WTC11 (cell line): ENCODE measurements around the gene PTPRK. TPM values are rescaled to one million over a fixed set of nuclear protein-coding genes. Genes with fewer than 3 reads are reported as not detected.

ENCODE experiments used
- ATAC-seq: fragments of 200-7000 bp; cut with Tn5 transposase; 2 replicates; pipeline ENCODE4 v1.10.0; 2021; ENCODE audit warnings: mild to moderate bottlenecking, moderate library complexity
- CTCF ChIA-PET: fragments of 300-600 bp; sonication (Branson Sonifier 250); formaldehyde crosslinking; loops from one replicate; lab custom pipeline; 2021; ENCODE audit warnings: antibody characterized with exemption; lab: Charles Lee
- POLR2A ChIA-PET: fragments of 350-600 bp; sonication (Branson Sonifier 250); formaldehyde crosslinking; loops from one replicate; lab custom pipeline; 2021; ENCODE audit warnings: antibody characterized with exemption; lab: Charles Lee
- DNase-seq: peaks from one replicate; pipeline ENCODE4 v3.0.0; 2021; ENCODE audit warnings: low spot score
- H3K27ac Mint-ChIP-seq: 2 replicates; pipeline ENCODE4 v1.8.0; 2021; ENCODE audit warnings: mixed read lengths
- H3K27me3 Mint-ChIP-seq: 2 replicates; pipeline ENCODE4 v1.8.0; 2021; ENCODE audit warnings: low read depth, mild to moderate bottlenecking, moderate library complexity, mixed read lengths
- H3K36me3 Mint-ChIP-seq: 2 replicates; pipeline ENCODE4 v1.8.0; 2021; ENCODE audit warnings: mixed read lengths
- H3K4me1 Mint-ChIP-seq: 2 replicates; pipeline ENCODE4 v1.8.0; 2022; ENCODE audit warnings: mixed read lengths
- H3K4me3 Mint-ChIP-seq: 2 replicates; pipeline ENCODE4 v1.8.0; 2021; ENCODE audit warnings: mild to moderate bottlenecking, moderate library complexity, mixed read lengths
- H3K9me3 Mint-ChIP-seq: 2 replicates; pipeline ENCODE4 v1.8.0; 2021; ENCODE audit warnings: mixed read lengths
- ATF1 ChIP-seq: sonication (generic); formaldehyde crosslinking; IDR thresholded peaks from 2 replicates; pipeline ENCODE4 v1.8.1; 2023; ENCODE audit warnings: mild to moderate bottlenecking, moderate library complexity, missing genetic modification reagents
- ATF3 ChIP-seq: sonication (generic); formaldehyde crosslinking; conservative IDR thresholded peaks from 2 replicates; pipeline ENCODE4 v1.8.1; 2022; ENCODE audit warnings: mild to moderate bottlenecking, missing genetic modification reagents
- CREB1 ChIP-seq: sonication (generic); formaldehyde crosslinking; IDR thresholded peaks from 2 replicates; pipeline ENCODE4 v1.8.0; 2023; ENCODE audit warnings: mild to moderate bottlenecking, missing genetic modification reagents
- ELF4 ChIP-seq: sonication (generic); formaldehyde crosslinking; IDR thresholded peaks from 2 replicates; pipeline ENCODE4 v1.8.1; 2022; ENCODE audit warnings: low read depth, mild to moderate bottlenecking, moderate library complexity, missing genetic modification reagents
- FOXK1 ChIP-seq: sonication (generic); formaldehyde crosslinking; IDR thresholded peaks from 2 replicates; pipeline ENCODE4 v1.8.0; 2022; ENCODE audit warnings: mild to moderate bottlenecking, moderate library complexity, missing genetic modification reagents
- FOXP1 ChIP-seq: sonication (generic); formaldehyde crosslinking; IDR thresholded peaks from 2 replicates; pipeline ENCODE4 v1.8.0; 2022; ENCODE audit warnings: missing genetic modification reagents, mild to moderate bottlenecking, moderate library complexity, borderline replicate concordance
- KAT7 ChIP-seq: sonication (generic); formaldehyde crosslinking; IDR thresholded peaks from 2 replicates; pipeline ENCODE4 v1.8.1; 2023; ENCODE audit warnings: missing genetic modification reagents, mild to moderate bottlenecking, borderline replicate concordance
- MLX ChIP-seq: sonication (generic); formaldehyde crosslinking; IDR thresholded peaks from 2 replicates; pipeline ENCODE4 v1.8.1; 2023; ENCODE audit warnings: mild to moderate bottlenecking, missing genetic modification reagents, moderate library complexity
- MYBL2 ChIP-seq: sonication (generic); formaldehyde crosslinking; IDR thresholded peaks from 2 replicates; pipeline ENCODE4 v1.8.1; 2023; ENCODE audit warnings: mild to moderate bottlenecking, moderate library complexity, missing genetic modification reagents
- NFYB ChIP-seq: sonication (generic); formaldehyde crosslinking; conservative IDR thresholded peaks from 2 replicates; pipeline ENCODE4 v1.8.0; 2022; ENCODE audit warnings: low read depth, missing genetic modification reagents
- TEAD1 ChIP-seq: sonication (generic); formaldehyde crosslinking; IDR thresholded peaks from 2 replicates; pipeline ENCODE4 v1.8.0; 2022; ENCODE audit warnings: mild to moderate bottlenecking, missing genetic modification reagents
- TP53 ChIP-seq: sonication (generic); formaldehyde crosslinking; IDR thresholded peaks from 2 replicates; pipeline ENCODE4 v1.8.1; 2023; ENCODE audit warnings: mild to moderate bottlenecking, missing genetic modification reagents
- ZNF121 ChIP-seq: sonication (generic); formaldehyde crosslinking; IDR thresholded peaks from 2 replicates; pipeline ENCODE4 v1.8.0; 2023; ENCODE audit warnings: missing genetic modification reagents
- ZNF138 ChIP-seq: sonication (generic); formaldehyde crosslinking; conservative IDR thresholded peaks from 2 replicates; pipeline ENCODE4 v1.8.1; 2022; ENCODE audit warnings: mild to moderate bottlenecking, moderate library complexity, missing genetic modification reagents
- ZNF263 ChIP-seq: sonication (generic); formaldehyde crosslinking; IDR thresholded peaks from 2 replicates; pipeline ENCODE4 v1.8.1; 2022; ENCODE audit warnings: low read depth, mild to moderate bottlenecking, moderate library complexity, missing genetic modification reagents
- total RNA-seq: library from RNA; stranded (reverse); gene quantifications from 3 replicates; pipeline ENCODE4 v1.2.3, GENCODE V29; 2021
- TF ChIP-seq, protein P1 (sequence below): sonication (generic); formaldehyde crosslinking; IDR thresholded peaks from 2 replicates; pipeline ENCODE4 v1.8.1; 2023; ENCODE audit warnings: mild to moderate bottlenecking, missing genetic modification reagents, moderate library complexity
- TF ChIP-seq, protein P2 (sequence below): sonication (generic); formaldehyde crosslinking; IDR thresholded peaks from 2 replicates; pipeline ENCODE4 v1.8.1; 2023; ENCODE audit warnings: mild to moderate bottlenecking, moderate library complexity, missing genetic modification reagents
- TF ChIP-seq, protein P3 (sequence below): sonication (generic); formaldehyde crosslinking; IDR thresholded peaks from 2 replicates; pipeline ENCODE4 v1.8.1; 2023; ENCODE audit warnings: mild to moderate bottlenecking, missing genetic modification reagents

Gene PTPRK
- total RNA-seq, 1 experiment from 2014 or later = 44.8 TPM

DNA sequence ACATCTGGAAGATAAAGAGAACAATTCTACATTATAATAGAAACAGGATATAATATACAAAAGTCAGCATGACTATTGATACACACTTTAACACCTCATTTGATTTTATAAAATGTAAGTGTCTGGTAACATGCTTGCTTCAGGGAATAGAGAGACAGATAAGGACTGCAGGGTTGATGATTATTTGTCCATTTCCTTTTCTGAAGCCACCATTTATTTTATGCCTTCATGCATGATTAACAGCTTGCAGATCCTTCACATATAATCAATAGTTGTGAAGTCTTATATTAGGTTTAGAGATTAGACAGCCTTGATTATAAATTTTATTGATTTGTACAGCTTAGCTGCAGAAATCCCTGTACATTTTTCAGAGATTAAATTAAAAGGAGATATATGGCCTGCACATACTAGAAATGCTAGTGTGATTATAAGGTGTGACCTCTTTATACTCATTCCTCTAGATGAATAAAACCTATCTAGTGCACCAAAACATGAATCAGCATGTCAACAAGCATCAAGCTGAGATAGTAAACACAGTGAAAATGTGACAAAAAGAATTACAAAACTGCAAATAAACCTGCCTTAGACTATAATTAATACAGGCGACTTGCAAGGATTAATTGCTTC is 420.7 kb downstream of the PTPRK start (continued):
- TF ChIP-seq, protein P1, sequence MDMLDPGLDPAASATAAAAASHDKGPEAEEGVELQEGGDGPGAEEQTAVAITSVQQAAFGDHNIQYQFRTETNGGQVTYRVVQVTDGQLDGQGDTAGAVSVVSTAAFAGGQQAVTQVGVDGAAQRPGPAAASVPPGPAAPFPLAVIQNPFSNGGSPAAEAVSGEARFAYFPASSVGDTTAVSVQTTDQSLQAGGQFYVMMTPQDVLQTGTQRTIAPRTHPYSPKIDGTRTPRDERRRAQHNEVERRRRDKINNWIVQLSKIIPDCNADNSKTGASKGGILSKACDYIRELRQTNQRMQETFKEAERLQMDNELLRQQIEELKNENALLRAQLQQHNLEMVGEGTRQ (CRISPR knock-in tag) = no peak
- TF ChIP-seq FOXK1 (CRISPR knock-in tag) = no peak
- TF ChIP-seq NFYB (CRISPR knock-in tag) = no peak
- TF ChIP-seq, all 79 proteins: peak for 0

- ChIA-PET CTCF (no interaction called here), POLR2A (no interaction called here)
- Mint-ChIP-seq H3K4me1 (peaks cover 11% of the 10 kb centered on the region), H3K36me3 (no peaks in the 10 kb centered on the region), H3K4me3 (no peak overlapping the region), H3K27ac (no peak overlapping the region), H3K27me3 (no peaks in the 10 kb centered on the region)
- ATAC-seq = no peak
- DNase-seq = no peak
- TF ChIP-seq MLX (CRISPR knock-in tag) (no peak), ZNF263 (CRISPR knock-in tag) (no peak), ATF1 (no peak), FOXP1 (no peak), ZNF121 (CRISPR knock-in tag) (no peak), MYBL2 (CRISPR knock-in tag) (no peak), TP53 (no peak), KAT7 (CRISPR knock-in tag) (no peak), ATF3 (CRISPR knock-in tag) (no peak), TEAD1 (CRISPR knock-in tag) (no peak), CREB1 (no peak), ELF4 (CRISPR knock-in tag) (no peak)
- TF ChIP-seq, protein P2, sequence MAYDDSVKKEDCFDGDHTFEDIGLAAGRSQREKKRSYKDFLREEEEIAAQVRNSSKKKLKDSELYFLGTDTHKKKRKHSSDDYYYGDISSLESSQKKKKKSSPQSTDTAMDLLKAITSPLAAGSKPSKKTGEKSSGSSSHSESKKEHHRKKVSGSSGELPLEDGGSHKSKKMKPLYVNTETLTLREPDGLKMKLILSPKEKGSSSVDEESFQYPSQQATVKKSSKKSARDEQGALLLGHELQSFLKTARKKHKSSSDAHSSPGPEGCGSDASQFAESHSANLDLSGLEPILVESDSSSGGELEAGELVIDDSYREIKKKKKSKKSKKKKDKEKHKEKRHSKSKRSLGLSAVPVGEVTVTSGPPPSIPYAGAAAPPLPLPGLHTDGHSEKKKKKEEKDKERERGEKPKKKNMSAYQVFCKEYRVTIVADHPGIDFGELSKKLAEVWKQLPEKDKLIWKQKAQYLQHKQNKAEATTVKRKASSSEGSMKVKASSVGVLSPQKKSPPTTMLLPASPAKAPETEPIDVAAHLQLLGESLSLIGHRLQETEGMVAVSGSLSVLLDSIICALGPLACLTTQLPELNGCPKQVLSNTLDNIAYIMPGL (CRISPR knock-in tag) = no peak
- TF ChIP-seq, protein P3, sequence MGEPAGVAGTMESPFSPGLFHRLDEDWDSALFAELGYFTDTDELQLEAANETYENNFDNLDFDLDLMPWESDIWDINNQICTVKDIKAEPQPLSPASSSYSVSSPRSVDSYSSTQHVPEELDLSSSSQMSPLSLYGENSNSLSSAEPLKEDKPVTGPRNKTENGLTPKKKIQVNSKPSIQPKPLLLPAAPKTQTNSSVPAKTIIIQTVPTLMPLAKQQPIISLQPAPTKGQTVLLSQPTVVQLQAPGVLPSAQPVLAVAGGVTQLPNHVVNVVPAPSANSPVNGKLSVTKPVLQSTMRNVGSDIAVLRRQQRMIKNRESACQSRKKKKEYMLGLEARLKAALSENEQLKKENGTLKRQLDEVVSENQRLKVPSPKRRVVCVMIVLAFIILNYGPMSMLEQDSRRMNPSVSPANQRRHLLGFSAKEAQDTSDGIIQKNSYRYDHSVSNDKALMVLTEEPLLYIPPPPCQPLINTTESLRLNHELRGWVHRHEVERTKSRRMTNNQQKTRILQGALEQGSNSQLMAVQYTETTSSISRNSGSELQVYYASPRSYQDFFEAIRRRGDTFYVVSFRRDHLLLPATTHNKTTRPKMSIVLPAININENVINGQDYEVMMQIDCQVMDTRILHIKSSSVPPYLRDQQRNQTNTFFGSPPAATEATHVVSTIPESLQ = no peak
- TF ChIP-seq, all 79 proteins: peak for 0
- H3K9me3 Mint-ChIP-seq = no peaks in the 10 kb centered on the region
Measured at GRCh38 chr6:128098000-128098581, 422.3 kb downstream of the PTPRK start.

- Mint-ChIP-seq H3K9me3 (no peaks in the 10 kb centered on the region), H3K27ac (no peak overlapping the region), H3K4me3 (no peak overlapping the region), H3K36me3 (no peaks in the 10 kb centered on the region), H3K4me1 (peaks cover 11% of the 10 kb centered on the region), H3K27me3 (no peaks in the 10 kb centered on the region)
- ChIA-PET POLR2A (no interaction called here), CTCF (no interaction called here)
- no peak for TF ChIP-seq ZNF138 (CRISPR knock-in tag)
- ATAC-seq (no peak), DNase-seq (no peak)
Measured at GRCh38 chr6:128097009-128097408, 423.4 kb downstream of the PTPRK start.
